Stimulated activated naive B cell treated with anti-CD40 and anti-IgM and Interleukin-4, amounts not matched to agents 10 μg/mL and 1 μg/mL and 100 μg/mL, for 72 hours (primary cell): ENCODE measurements around the gene MTHFD1.

Source experiments
- ATAC-seq, 2 donors: fragments of 150-1000 bp; cut with Tn5 transposase; replicated peaks; 2 replicates each; pipeline ENCODE4 v1.10.0; 2021; ENCODE audit warnings: moderate library complexity in 1 of 2
- DNase-seq: peaks from one replicate; pipeline ENCODE4 v3.0.0; 2021
- H3K27ac Mint-ChIP-seq: one replicate; pipeline ENCODE4 v1.8.0; 2022; ENCODE audit warnings: mild to moderate bottlenecking, mixed read lengths
- H3K27me3 Mint-ChIP-seq, 2 donors: one replicate each; pipeline ENCODE4 v1.8.0; 2022; ENCODE audit warnings: mixed read lengths in 2 of 2
- H3K36me3 Mint-ChIP-seq, 2 donors: one replicate each; pipeline ENCODE4 v1.8.0; 2022; ENCODE audit warnings: mixed read lengths in 2 of 2, mild to moderate bottlenecking in 1 of 2
- H3K4me1 Mint-ChIP-seq, 2 donors: one replicate each; pipeline ENCODE4 v1.8.0; 2022; ENCODE audit warnings: mixed read lengths in 2 of 2, mild to moderate bottlenecking in 1 of 2
- H3K4me3 Mint-ChIP-seq, 2 donors: one replicate each; pipeline ENCODE4 v1.8.0; 2022; ENCODE audit warnings: mild to moderate bottlenecking in 2 of 2, mixed read lengths in 2 of 2, moderate library complexity in 1 of 2
- H3K9me3 Mint-ChIP-seq, 2 donors: one replicate each; pipeline ENCODE4 v1.8.0; 2022; ENCODE audit warnings: mixed read lengths in 2 of 2, mild to moderate bottlenecking in 1 of 2

MTHFD1 gene

DNA sequence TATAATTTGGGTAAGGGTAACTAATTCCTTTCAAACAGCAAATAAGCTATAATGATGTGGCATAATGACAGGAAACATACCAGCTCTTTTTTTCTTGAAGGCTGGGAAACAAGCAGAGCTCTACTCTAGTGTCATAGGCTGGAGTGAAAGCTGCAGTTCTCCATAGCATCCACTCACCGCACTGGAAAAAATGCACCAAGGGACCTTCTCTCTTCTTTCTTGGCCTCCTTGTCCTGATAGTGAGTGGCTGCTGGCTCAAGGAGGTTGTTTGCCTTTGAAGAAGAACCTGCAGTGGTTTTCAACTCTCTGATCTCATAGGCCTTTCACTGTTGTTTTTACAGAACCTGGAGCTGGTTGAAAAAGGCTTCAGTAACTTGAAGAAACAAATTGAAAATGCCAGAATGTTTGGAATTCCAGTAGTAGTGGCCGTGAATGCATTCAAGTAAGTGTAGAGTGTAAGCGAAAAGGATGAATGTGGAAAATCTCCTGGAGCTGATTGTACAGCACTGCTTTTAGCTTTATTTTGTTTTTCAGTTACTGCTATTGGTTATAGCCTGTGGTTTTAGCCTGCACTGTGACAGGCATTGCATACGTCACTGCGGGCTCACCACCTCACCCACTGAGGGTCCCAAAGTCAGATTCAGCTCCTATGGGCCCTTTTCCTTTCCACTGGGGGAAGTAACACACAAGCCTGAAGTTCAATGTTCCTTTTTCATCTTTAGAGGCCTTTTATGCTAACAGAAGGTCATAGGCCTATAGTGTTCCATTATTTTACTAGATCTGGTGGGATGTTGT lies 59.9 kb downstream of the MTHFD1 start:
- DNase-seq (no peak), ATAC-seq (no peak)
- H3K27ac Mint-ChIP-seq = peak overlapping the region; percentile 56
- H3K27me3 Mint-ChIP-seq = no peaks in the 10 kb centered on the region
- no peak overlapping the region for H3K4me3 Mint-ChIP-seq
- peaks cover 2 to 7% of the 10 kb centered on the region in 2 donors for H3K9me3 Mint-ChIP-seq
- H3K36me3 Mint-ChIP-seq = peaks cover 47 to 55% of the 10 kb centered on the region in 2 donors
- peaks cover 31 to 50% of the 10 kb centered on the region in 2 donors for H3K4me1 Mint-ChIP-seq

- no peaks in the 10 kb centered on the region for H3K27me3 Mint-ChIP-seq
- H3K9me3 Mint-ChIP-seq = no peaks in the 10 kb centered on the region
- H3K27ac Mint-ChIP-seq = peak overlapping the region; percentile 81
- DNase-seq = no peak
- H3K4me3 Mint-ChIP-seq = no peak overlapping the region
- peaks cover 43 to 53% of the 10 kb centered on the region in 2 donors for H3K36me3 Mint-ChIP-seq
- peak; percentile 41 to 62 for ATAC-seq
- H3K4me1 Mint-ChIP-seq = peaks cover 15 to 30% of the 10 kb centered on the region in 2 donors
These were observed 62.1 kb downstream of the MTHFD1 start for GRCh38 chr14:64450255-64450654.

DNA sequence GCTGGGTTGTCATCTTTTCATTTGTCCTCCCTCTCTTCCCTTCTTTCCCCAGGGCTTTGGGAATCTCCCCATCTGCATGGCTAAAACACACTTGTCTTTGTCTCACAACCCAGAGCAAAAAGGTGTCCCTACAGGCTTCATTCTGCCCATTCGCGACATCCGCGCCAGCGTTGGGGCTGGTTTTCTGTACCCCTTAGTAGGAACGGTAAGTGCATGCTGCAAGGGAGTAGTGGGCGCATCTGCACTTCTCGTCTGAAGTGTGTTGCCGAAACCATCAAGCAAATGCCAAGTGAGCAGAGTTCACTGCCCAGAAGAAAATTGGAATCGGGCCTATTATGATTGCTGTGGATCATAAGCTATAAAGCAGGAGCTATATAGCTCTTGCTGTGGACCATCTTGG lies 66.5 kb downstream of the MTHFD1 start:
- Mint-ChIP-seq H3K4me3 (no peak overlapping the region), H3K27me3 (no peaks in the 10 kb centered on the region), H3K4me1 (peaks cover 22 to 37% of the 10 kb centered on the region in 2 donors), H3K36me3 (peaks cover 52 to 64% of the 10 kb centered on the region in 2 donors), H3K9me3 (no peaks in the 10 kb centered on the region), H3K27ac (no peak overlapping the region)
- DNase-seq = no peak
- no peak for ATAC-seq

DNA sequence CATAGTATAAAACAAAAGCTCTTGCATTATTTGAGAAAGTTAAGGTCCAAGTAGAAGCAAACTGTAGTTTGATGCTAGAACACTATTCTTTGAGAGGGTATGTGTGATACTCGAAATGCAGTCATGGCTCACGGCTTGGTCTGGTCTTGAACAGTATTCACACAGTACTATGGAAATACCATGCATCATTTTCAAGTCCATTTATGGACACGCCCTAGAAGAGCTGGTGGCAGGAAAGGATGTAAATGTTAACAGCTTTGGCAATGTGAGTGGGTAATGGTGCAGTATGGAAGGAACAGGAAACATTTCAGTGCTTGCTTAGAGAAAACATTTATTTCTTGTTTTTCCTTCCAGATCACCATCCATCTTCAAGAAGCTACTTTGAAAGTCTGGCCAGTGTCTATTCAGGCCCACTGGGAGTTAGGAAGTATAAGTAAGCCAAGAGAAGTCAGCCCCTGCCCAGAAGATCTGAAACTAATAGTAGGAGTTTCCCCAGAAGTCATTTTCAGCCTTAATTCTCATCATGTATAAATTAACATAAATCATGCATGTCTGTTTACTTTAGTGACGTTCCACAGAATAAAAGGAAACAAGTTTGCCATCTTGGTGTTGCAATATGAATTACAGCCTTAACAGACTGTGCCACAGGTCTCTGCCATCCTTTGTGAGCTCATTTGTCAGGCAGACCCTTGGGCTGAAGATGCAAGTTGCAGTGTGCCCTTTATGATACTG lies 71.4 kb downstream of the MTHFD1 start:
- peak overlapping the region; percentile 59 for H3K27ac Mint-ChIP-seq

DNA sequence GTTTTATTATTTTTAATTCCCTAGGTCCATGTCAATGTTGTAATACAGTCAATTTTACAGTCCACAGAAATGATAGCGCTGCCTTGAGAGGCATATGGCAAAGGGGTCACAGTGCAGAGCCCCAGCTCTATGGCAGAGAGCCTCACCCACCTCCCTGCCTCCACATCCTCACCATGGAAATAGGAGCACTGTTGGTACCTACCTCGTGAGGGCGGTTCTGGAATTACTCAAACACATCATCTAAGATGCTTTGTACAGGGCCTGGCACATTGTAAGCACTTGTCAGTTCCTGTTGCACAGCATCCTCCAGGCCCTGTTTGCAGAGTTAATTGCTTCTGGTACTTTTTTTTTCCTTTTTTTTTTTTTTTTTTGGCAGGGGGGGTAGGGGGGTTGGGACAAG lies 73.1 kb downstream of the MTHFD1 start:
- Mint-ChIP-seq H3K27ac (peak overlapping the region; percentile 81), H3K9me3 (no peaks in the 10 kb centered on the region), H3K4me1 (peaks cover 39 to 72% of the 10 kb centered on the region in 2 donors), H3K4me3 (no peak overlapping the region), H3K27me3 (no peaks in the 10 kb centered on the region), H3K36me3 (peaks cover 31 to 57% of the 10 kb centered on the region in 2 donors)
- DNase-seq = no peak
- no peak for ATAC-seq

More for the DNA sequence above, 71.4 kb downstream of the MTHFD1 start:
- H3K9me3 Mint-ChIP-seq = no peaks in the 10 kb centered on the region
- DNase-seq (no peak), ATAC-seq (peak; percentile 53 to 63)
- H3K4me3 Mint-ChIP-seq = peak overlapping the region in 1 of 2 donors; percentile 25
- peaks cover 32 to 63% of the 10 kb centered on the region in 2 donors for H3K4me1 Mint-ChIP-seq
- no peaks in the 10 kb centered on the region for H3K27me3 Mint-ChIP-seq
- H3K36me3 Mint-ChIP-seq = peaks cover 34 to 63% of the 10 kb centered on the region in 2 donors

- Mint-ChIP-seq H3K27ac (peak overlapping the region; percentile 75), H3K4me3 (peak overlapping the region; percentile 41 to 62), H3K4me1 (peaks cover 41 to 75% of the 10 kb centered on the region in 2 donors), H3K36me3 (peaks cover 22 to 48% of the 10 kb centered on the region in 2 donors), H3K27me3 (no peaks in the 10 kb centered on the region), H3K9me3 (no peaks in the 10 kb centered on the region)
- no peak for DNase-seq
- ATAC-seq = peak; percentile 73 to 77
These were observed 75.0 kb downstream of the MTHFD1 start for GRCh38 chr14:64463195-64463594.

- ATAC-seq = no peak
- Mint-ChIP-seq H3K4me1 (peaks cover 40 to 72% of the 10 kb centered on the region in 2 donors), H3K4me3 (peak overlapping the region; percentile 82 to 86), H3K27ac (no peak overlapping the region), H3K36me3 (peaks cover 20 to 41% of the 10 kb centered on the region in 2 donors), H3K9me3 (no peaks in the 10 kb centered on the region), H3K27me3 (no peaks in the 10 kb centered on the region)
- DNase-seq = no peak
These were observed 75.7 kb downstream of the MTHFD1 start for GRCh38 chr14:64463873-64464272.

DNA sequence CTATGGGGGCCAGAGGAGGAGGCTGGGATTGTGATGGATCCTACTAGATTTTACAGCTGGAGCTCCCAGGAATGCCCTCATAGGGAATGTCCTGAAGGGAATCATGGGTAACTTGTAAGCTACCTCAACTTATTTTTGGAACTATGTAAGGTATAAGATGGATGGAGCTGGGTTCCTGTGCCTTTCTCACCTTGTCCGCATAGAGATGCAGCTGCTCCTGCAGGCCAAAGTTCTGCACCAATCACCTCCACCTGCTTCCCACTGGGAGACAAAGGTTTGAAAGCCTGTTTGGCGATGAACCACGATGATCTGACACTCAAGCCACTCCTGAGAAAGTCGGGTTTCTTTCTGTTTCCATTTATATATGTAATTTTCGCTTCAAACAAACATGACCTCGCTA lies 76.5 kb downstream of the MTHFD1 start:
- Mint-ChIP-seq H3K4me3 (peak overlapping the region; percentile 82 to 86), H3K9me3 (no peaks in the 10 kb centered on the region), H3K27ac (peak overlapping the region; percentile 52), H3K36me3 (peaks cover 14 to 33% of the 10 kb centered on the region in 2 donors), H3K27me3 (no peaks in the 10 kb centered on the region), H3K4me1 (peaks cover 33 to 65% of the 10 kb centered on the region in 2 donors)
- no peak for DNase-seq
- no peak for ATAC-seq

DNA sequence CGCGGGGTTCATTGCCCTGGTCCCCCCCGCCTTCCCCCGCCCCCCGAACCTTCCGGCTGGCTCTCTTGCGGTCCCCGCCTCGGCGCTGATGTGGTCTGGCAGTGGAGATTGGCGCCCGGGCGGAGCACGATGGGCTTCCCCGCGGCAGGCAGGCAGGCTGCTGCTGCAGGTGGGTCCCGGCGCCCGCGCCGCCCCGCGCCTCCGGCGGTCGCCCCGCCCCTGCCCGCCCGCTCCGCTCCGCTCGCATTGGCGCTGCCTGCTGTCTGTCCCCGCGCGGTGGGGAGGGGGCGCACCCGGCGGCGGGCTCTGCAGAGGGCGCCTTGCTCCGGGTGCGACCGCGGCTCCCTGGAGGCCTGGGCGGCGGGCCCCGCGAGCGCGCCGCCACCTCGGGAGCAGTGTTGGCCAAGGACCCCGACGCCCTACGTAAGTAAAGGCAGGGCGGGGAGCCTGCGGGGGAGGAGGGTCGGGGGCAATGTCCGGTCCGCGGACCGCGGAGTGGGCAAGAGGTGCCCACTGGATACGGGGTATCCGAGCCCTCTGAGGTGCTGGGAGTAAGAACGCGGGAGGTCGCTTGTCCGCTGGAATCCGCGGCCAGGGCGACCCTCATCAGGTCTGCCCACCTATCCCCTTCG lies 77.2 kb downstream of the MTHFD1 start, which contains the start of gene AKAP5:
AKAP5 (plus strand) TSS at position 309 of the 632 bp plus-strand sequence. CDS start 2,896 bp downstream, outside the sequence.
- no peaks in the 10 kb centered on the region for H3K27me3 Mint-ChIP-seq
- peaks cover 8 to 27% of the 10 kb centered on the region in 2 donors for H3K36me3 Mint-ChIP-seq
- H3K4me1 Mint-ChIP-seq = peaks cover 29 to 58% of the 10 kb centered on the region in 2 donors
- peak within 1 kb of the TSS; percentile 85 to 86 for H3K4me3 Mint-ChIP-seq
- peak; percentile 46 for DNase-seq
- peak within 1 kb of the TSS; percentile 82 for H3K27ac Mint-ChIP-seq
- H3K9me3 Mint-ChIP-seq = no peaks in the 10 kb centered on the region
- ATAC-seq = peak; percentile 73 to 76

DNA sequence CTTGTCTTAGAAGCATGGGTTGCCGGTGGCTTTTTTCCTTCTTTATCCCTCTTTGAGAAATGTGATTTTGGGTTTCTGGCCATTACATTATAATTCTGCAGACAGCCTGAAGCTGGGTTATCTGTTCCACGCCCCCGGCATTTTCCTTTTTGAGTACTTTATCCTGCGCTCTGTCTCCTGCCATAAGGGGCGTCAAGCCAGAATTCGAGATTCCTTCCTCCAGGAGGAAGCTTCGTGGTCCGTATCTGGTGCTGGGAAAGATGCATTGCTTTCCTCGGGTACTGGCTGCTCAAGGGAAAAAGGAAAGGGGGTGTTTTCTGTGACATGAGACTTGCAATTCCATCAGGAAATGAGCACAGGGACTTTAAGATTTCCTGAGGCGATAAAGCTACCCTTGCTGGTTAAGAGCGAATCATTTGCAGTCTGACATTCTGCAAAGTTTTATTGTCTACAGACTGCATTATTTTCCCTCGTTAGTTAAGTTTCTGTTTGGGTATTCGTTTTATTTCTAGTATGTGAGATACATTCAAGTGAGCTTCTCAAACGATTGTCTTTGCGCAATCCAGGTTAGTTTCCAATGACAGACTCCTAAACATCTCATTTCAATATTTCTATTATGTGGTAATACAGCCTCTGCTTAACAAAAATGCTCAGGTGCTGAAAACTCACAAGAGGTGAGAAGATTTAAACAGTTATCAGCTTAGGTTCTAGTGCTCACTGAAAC lies 77.8 kb downstream of the MTHFD1 start:
- no peaks in the 10 kb centered on the region for H3K27me3 Mint-ChIP-seq
- peak overlapping the region; percentile 85 to 86 for H3K4me3 Mint-ChIP-seq
- peaks cover 7 to 22% of the 10 kb centered on the region in 2 donors for H3K36me3 Mint-ChIP-seq
- no peaks in the 10 kb centered on the region for H3K9me3 Mint-ChIP-seq
- DNase-seq = no peak
- no peak for ATAC-seq
- peaks cover 28 to 54% of the 10 kb centered on the region in 2 donors for H3K4me1 Mint-ChIP-seq
- peak overlapping the region; percentile 82 for H3K27ac Mint-ChIP-seq

DNA sequence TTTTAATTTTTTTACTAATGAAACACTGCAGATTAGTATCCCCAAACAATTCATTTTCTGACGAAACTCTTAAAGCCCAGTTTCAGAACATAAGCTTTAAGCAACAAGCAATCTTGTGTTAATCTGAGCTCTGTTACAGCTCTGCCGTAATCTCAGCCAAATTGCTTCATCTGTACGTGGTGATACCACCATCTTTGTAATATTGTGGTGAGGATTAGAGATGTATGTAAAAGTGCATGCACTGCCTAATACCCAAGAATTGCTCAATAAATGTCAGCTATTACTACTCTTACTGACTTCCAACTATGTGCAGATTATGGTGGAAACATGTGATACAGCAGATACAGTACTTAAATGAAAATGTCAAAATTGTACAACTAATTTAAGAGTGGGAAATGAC lies 78.9 kb downstream of the MTHFD1 start:
- Mint-ChIP-seq H3K36me3 (peaks cover 5 to 13% of the 10 kb centered on the region in 2 donors), H3K4me1 (peaks cover 26 to 59% of the 10 kb centered on the region in 2 donors), H3K27ac (no peak overlapping the region), H3K4me3 (no peak overlapping the region), H3K9me3 (no peaks in the 10 kb centered on the region), H3K27me3 (no peaks in the 10 kb centered on the region)
- DNase-seq (no peak), ATAC-seq (no peak)

- Mint-ChIP-seq H3K9me3 (no peaks in the 10 kb centered on the region), H3K4me3 (no peak overlapping the region), H3K27me3 (no peaks in the 10 kb centered on the region), H3K27ac (no peak overlapping the region), H3K36me3 (peaks cover 5 to 9% of the 10 kb centered on the region in 2 donors), H3K4me1 (peaks cover 24 to 54% of the 10 kb centered on the region in 2 donors)
- no peak for DNase-seq
- no peak for ATAC-seq
These were observed 79.4 kb downstream of the MTHFD1 start for GRCh38 chr14:64467566-64467965.

DNA sequence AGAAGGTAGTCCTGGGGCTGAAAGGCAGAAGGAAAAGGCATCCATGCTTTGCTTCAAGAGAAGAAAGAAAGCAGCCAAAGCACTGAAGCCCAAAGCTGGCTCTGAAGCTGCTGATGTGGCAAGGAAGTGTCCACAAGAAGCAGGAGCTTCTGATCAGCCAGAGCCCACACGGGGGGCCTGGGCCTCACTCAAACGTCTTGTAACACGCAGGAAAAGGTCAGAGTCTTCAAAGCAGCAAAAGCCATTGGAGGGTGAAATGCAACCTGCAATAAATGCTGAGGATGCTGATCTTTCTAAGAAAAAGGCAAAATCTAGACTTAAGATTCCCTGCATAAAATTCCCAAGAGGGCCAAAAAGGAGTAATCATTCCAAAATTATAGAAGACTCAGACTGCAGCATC lies 80.3 kb downstream of the MTHFD1 start:
- Mint-ChIP-seq H3K4me3 (no peak overlapping the region), H3K27ac (peak overlapping the region; percentile 28)
- no peak for ATAC-seq

More for the DNA sequence above, 80.3 kb downstream of the MTHFD1 start:
- H3K4me1 Mint-ChIP-seq = peaks cover 16 to 45% of the 10 kb centered on the region in 2 donors
- no peak for DNase-seq
- H3K36me3 Mint-ChIP-seq = peaks cover 4 to 5% of the 10 kb centered on the region in 2 donors
- no peaks in the 10 kb centered on the region for H3K27me3 Mint-ChIP-seq
- no peaks in the 10 kb centered on the region for H3K9me3 Mint-ChIP-seq
